ENCODE measurements around the gene MOB3A.
"Not testable (repeated sequence)": the region's sequence is repeated elsewhere in the genome, so short reads cannot be mapped to it uniquely, and the experiment has no call there.

The MOB3A gene

DNA sequence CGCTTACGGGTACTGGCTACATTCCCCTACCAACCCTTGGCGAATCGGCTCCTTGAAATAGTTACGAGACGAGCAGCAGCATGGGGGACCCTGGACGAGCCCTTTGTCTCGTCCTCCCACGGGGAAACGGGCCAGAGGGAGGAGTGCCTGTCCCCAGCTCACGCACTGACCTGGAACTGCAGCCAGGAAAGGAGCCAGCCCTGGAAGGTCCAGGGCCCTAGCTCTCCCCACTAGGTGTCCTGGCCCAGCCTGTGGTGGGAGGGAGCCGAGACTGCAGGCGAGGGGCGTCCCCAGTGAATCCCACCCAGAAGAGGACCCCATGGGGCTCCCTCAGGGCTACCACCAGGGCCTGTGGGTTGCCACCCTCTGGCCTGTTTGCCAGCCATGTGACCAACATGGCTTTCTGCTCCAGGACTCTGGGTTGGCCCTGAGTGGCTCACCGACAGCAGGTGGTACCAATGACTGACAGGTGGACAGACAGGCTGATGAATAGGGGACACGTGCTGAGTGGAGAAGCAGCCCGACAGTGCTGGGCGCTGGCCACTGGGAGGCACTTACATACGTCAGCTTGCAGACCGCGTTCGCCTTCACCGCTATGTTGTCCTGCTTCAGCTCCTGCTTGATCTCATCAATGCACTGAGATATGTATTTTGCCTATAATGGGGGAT is 42.1 kb upstream of the MOB3A start:
- DNase-seq (ENCODE audit: low read depth), result no peak
- no peak for TF ChIP-seq CTCF (conservative IDR thresholded peaks at IDR 0.05; ENCODE audit: low read depth, low read length)
- H3K4me3 ChIP-seq (ENCODE audit: low read depth, low read length), result no peak overlapping the region

GRCh38 chr19:2136796-2137195 is 40.7 kb upstream of the MOB3A start:
- H3K4me3 ChIP-seq (ENCODE audit: low read depth, low read length), result no peak overlapping the region
- DNase-seq (ENCODE audit: low read depth), result no peak
- TF ChIP-seq CTCF (conservative IDR thresholded peaks at IDR 0.05; ENCODE audit: low read depth, low read length), result no peak

DNA sequence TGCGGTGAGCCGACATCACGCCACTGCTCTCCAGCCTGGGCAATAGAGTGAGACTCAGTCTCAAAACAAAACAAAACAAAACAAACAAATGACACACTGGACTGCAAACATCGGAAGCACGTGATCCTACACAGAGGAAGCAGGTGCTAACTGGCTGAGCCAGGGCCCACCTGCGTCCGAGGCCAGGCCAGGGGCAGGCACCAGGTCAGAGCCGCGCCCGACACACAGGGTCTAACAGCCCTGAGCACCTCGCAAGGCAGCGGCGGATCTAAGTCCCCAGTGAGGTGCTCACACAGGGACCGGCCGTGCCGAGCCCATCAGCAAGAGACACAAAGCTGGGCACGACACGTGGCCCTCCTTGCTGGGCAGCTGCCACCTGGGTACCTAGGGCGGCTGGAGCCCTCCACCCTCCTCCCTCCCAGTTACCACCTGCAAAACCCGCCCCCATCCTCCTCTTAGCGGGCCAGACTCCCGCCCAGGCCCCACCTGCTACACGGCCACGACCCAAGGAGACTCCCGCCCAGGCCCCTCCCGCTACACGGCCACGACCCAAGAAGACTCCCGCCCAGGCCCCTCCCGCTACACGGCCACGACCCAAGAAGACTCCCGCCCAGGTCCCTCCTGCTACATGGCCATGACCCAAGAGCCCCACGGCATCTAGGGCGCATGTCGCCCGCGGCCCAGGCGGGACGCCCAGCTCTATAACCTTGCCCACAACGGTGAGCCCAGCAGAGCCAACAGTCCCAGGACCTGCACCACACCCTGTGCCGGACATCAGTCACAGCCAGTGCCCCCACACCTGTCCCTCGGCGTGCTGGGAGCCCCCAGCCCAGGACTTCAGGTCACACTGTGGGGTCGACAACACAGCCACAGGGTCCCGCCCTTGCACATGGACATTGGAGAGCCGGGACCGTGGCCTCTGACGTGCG is 39.6 kb upstream of the MOB3A start:
- no peak for TF ChIP-seq CTCF (conservative IDR thresholded peaks at IDR 0.05; ENCODE audit: low read depth, low read length)
- no peak for DNase-seq (ENCODE audit: low read depth)
- no peak overlapping the region for H3K4me3 ChIP-seq (ENCODE audit: low read depth, low read length)

DNA sequence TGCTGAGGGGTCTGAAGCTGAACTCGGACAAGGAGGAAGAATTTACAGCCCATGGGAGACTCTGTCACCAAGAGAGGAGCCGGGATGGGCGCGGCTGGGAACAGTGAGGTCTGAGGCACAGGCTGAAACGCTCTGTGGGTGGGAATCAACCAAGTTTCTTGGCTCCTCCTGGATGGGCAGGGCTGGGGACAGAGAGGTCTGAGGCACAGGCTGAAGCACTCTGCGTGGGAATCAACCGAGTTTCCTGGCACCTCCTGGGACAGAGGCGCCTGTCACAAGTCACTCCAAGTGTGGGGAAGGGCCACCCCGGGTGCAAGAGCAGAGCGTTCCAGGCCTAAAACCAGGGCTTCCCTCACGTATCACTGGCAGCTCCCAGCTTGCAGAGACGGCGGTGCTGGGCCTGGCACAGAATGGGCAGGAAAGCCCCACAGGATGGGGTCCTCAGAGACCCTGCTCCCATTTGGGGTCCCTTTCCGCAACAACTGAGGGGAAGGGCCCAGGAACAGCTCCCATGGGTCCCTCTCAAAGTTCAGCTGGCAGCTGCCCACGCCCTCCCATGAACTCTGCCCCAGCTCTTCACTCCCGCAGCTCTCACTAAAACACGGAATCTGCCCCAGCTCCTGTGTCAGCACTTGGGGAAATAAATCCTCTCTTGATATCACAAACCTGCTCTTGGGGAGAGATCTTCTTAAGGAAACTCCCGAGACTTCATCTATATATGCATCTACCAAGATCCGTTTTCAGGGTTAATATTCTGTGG is 36.8 kb upstream of the MOB3A start:
- H3K4me3 ChIP-seq (ENCODE audit: low read depth, low read length), result no peak overlapping the region
- DNase-seq (ENCODE audit: low read depth), result no peak
- TF ChIP-seq CTCF (conservative IDR thresholded peaks at IDR 0.05; ENCODE audit: low read depth, low read length), result no peak

- TF ChIP-seq CTCF (conservative IDR thresholded peaks at IDR 0.05; ENCODE audit: low read depth, low read length), result no peak
- DNase-seq (ENCODE audit: low read depth), result no peak
- no peak overlapping the region for H3K4me3 ChIP-seq (ENCODE audit: low read depth, low read length)
Measured at GRCh38 chr19:2132191-2132590, 36.1 kb upstream of the MOB3A start.

DNA sequence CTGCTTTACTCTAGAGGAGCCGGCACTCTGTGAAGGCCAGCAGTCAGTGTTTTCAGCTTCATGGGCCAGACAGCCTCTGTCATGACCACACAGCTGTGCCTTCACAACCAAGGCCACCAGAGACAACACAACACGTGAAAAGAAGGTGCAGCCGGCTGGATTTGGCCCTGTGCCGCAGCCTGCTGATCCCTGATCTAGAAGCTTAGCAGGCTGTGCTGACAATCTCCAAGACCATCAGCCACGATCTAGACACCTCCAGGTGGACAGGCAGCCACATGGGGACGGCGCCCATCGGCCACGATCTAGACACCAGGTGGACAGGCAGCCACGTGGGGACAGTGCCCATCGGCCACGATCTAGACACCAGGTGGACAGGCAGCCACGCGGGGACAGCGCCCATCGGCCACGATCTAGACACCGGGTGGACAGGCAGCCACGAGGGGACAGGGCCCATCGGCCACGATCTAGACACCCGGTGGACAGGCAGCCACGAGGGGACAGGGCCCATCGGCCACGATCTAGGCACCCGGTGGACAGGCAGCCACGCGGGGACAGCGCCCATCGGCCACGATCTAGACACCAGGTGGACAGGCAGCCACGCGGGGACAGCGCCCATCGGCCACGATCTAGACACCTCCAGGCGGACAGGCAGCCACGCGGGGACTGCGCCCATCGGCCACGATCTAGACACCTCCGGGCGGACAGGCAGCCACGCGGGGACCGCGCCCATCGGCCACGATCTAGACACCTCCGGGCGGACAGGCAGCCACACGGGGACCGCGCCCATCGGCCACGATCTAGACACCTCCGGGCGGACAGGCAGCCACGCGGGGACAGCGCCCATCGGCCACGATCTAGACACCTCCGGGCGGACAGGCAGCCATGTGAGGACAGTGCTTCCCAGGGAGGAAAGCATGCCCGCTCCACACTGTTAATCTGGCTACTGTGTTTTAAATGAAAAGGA is 35.2 kb upstream of the MOB3A start:
- H3K4me3 ChIP-seq (ENCODE audit: low read depth, low read length); DNase-seq (ENCODE audit: low read depth): not testable (repeated sequence)
